ENCODE data around the gene MRPL51.
"Not testable (repeated sequence)": the region's sequence is repeated elsewhere in the genome, so short reads cannot be mapped to it uniquely, and the experiment has no call there.

MRPL51 gene

GRCh38 chr12:6493497-6494257, 615 bp upstream of the MRPL51 start, which contains the start of gene NCAPD2:
TSS of gene NCAPD2 (plus strand) at chr12:6494102. CDS start at chr12:6495099, 997 bp downstream.
- no peak for TF ChIP-seq ZFX (IDR thresholded peaks at IDR 0.05)
- TF ChIP-seq, protein P1, sequence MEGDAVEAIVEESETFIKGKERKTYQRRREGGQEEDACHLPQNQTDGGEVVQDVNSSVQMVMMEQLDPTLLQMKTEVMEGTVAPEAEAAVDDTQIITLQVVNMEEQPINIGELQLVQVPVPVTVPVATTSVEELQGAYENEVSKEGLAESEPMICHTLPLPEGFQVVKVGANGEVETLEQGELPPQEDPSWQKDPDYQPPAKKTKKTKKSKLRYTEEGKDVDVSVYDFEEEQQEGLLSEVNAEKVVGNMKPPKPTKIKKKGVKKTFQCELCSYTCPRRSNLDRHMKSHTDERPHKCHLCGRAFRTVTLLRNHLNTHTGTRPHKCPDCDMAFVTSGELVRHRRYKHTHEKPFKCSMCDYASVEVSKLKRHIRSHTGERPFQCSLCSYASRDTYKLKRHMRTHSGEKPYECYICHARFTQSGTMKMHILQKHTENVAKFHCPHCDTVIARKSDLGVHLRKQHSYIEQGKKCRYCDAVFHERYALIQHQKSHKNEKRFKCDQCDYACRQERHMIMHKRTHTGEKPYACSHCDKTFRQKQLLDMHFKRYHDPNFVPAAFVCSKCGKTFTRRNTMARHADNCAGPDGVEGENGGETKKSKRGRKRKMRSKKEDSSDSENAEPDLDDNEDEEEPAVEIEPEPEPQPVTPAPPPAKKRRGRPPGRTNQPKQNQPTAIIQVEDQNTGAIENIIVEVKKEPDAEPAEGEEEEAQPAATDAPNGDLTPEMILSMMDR (conservative IDR thresholded peaks at IDR 0.05): no peak; the same call in 1 of the 2 replicates
- H3K27ac ChIP-seq: peak within 1 kb of the TSS; percentile 93

- H3K27ac ChIP-seq: not testable (repeated sequence)
These were observed 2.4 kb downstream of the MRPL51 start for GRCh38 chr12:6490673-6491072.

- TF ChIP-seq, protein P1 (conservative IDR thresholded peaks at IDR 0.05): no peak
- TF ChIP-seq ZFX (IDR thresholded peaks at IDR 0.05): no peak
- no peak overlapping the region for H3K27ac ChIP-seq
These were observed 3.6 kb downstream of the MRPL51 start for GRCh38 chr12:6489449-6489848.

DNA sequence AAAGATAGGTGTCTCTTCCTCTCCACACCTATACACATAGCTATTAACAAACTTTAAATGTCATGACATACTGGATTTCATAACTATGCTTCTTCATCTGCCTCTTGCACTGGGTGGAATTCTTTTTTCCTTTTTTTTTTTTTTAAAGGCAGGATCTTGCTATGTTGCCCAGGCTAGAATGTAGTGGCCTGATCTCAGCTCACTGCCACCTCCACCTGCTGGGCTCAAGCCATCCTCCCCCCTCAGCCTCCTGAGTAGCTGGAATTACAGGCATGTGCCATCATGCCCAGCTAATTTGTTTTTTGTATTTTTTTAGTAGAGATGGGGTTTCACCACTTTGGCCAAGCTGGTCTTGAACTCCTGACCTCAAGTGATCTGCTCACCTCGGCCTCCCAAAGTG, 4.8 kb downstream of the MRPL51 start:
- H3K27ac ChIP-seq: no peak overlapping the region
- TF ChIP-seq, protein P1 (conservative IDR thresholded peaks at IDR 0.05): no peak
- no peak for TF ChIP-seq ZFX (IDR thresholded peaks at IDR 0.05)

GRCh38 chr12:6478416-6478815, 14.6 kb downstream of the MRPL51 start:
- H3K27ac ChIP-seq: no peak overlapping the region
- TF ChIP-seq, protein P1 (conservative IDR thresholded peaks at IDR 0.05): no peak
- no peak for TF ChIP-seq ZFX (IDR thresholded peaks at IDR 0.05)

DNA sequence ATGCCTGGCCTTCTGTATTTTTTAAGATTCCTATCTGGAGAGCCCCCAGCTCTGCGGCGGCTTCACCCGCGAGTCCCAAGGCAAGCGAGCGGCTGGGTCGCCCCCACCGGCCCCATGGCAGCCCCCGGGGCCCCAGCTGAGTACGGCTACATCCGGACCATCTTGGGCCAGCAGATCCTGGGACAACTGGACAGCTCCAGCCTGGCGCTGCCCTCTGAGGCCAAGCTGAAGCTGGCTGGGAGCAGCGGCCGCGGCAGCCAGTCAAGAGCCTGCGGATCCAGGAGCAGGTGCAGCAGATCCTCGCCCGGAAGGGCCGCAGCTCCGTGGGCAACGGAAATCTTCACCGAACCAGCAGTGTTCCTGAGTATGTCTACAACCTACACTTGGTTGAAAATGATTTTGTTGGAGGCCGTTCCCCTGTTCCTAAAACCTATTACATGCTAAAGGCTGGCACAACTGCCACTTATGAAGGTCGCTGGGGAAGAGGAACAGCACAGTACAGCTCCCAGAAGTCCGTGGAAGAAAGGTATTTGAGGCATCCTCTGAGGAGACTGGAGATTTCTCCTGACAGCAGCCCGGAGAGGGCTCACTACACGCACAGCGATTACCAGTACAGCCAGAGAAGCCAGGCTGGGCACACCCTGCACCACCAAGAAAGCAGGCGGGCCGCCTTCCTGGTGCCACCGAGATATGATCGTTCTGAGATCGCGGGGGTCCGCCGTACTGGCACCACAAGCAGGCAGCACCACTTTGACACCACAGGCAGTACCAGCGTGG, 15.3 kb downstream of the MRPL51 start:
- H3K27ac ChIP-seq: not testable (repeated sequence)

DNA sequence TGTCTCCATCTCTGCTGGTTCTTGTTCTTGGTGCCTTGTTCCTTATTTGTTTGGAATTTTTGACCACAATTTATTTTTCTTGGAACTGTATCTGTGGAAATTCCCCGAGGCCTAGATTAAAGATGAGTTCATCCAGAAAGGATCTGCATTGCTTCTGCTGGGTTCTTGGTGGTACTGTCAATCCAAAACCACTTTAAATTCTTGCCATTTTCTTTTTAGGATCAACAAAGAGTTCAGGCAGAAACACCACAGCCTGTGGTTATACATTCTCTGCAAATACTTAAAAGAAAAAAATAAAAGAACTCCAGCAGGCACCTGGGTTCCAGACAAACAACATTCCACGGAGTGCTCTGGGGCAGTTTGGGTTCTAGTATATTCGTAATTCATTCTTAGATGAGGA, 16.6 kb downstream of the MRPL51 start:
- no peak overlapping the region for H3K27ac ChIP-seq
- TF ChIP-seq, protein P1 (conservative IDR thresholded peaks at IDR 0.05): no peak
- no peak for TF ChIP-seq ZFX (IDR thresholded peaks at IDR 0.05)

DNA sequence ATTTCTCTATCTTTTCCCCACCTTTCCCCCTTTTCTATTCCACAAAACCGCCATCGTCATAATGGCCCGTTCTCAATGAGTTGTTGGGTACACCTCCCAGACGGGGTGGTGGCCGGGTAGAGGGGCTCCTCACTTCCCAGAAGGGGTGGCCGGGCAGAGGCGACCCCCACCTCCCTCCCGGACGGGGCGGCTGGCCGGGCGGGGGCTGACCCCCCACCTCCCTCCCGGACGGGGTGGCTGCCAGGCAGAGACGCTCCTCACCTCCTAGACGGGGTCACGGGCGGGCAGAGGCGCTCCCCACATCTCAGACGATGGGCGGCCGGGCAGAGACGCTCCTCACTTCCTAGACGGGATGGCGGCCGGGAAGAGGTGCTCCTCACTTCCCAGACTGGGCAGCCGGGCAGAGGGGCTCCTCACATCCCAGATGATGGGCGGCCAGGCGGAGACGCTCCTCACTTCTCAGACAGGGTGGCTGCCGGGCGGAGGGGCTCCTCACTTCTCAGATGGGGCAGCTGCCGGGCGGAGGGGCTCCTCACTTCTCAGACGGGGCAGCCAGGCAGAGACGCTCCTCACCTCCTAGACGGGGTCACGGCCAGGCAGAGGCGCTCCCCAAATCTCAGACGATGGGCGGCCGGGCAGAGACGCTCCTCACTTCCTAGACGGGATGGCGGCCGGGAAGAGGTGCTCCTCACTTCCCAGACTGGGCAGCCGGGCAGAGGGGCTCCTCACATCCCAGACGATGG, 17.7 kb downstream of the MRPL51 start:
- not testable (repeated sequence) for H3K27ac ChIP-seq

All from C4-2B (cell line).